ENCODE results near the gene ISCA2. TPM values are rescaled to one million over a fixed set of nuclear protein-coding genes. Genes with fewer than 3 reads are reported as not detected.

Gene ISCA2
- total RNA-seq, 2 donors from 2014 or later: 14.4 to 21.3 TPM

DNA sequence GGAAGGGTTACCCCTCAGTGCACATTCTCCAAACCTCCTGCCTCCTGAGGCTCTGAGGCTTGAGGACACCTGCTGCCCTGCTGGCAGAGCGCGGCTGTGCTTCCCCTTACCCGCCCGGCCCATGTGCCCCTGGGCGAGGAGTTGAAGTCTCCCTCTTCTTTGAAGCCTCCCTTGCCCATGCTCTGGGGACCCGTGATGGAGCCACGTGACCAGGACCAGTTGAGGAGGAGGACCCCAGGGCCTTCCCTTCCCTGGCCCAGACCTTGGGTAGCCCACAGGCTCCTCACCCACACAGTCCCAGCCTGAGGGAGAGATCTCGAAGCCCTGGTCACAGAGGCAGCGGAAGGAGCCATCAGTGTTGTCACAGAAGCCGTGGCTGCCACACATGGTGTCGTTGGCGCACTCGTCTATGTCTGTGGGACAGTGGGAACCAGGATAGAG lies 12.9 kb downstream of the ISCA2 start:
- peaks cover 2% of the 10 kb centered on the region for H3K36me3 Mint-ChIP-seq (ENCODE audit: low read depth)
- no peak overlapping the region for H3K4me3 Mint-ChIP-seq
- H3K9me3 ChIP-seq (ENCODE audit: control insufficient read depth, low read length, poor library complexity, severe bottlenecking): no peaks in the 10 kb centered on the region
- no peak overlapping the region for H3K27ac Mint-ChIP-seq
- DNase-seq (no peak), ATAC-seq (no peak)
- peaks cover 5% of the 10 kb centered on the region for H3K4me1 Mint-ChIP-seq
- peaks cover 18% of the 10 kb centered on the region for H3K27me3 Mint-ChIP-seq

DNA sequence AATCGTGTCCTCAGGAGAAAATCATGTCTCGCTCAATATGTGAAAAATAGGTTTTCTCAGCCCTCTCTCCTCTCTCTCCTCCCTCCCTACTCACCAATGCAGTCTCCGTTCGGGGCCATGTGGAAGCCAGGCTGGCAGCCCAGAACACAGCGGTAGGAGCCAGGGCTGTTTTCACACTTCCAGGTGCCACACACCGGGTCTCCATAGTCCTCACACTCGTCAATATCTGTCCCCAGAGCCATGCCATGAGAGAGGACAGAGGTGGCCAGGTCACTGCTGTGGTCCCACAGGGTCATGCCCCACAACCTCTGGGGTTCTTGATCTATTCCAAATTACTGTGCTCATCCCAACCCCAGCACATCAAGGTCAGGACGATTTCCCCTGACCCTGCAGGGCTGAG lies 13.5 kb downstream of the ISCA2 start:
- Mint-ChIP-seq H3K4me1 (peaks cover 5% of the 10 kb centered on the region), H3K36me3 (ENCODE audit: low read depth) (peaks cover 2% of the 10 kb centered on the region)
- no peak for ATAC-seq

DNA sequence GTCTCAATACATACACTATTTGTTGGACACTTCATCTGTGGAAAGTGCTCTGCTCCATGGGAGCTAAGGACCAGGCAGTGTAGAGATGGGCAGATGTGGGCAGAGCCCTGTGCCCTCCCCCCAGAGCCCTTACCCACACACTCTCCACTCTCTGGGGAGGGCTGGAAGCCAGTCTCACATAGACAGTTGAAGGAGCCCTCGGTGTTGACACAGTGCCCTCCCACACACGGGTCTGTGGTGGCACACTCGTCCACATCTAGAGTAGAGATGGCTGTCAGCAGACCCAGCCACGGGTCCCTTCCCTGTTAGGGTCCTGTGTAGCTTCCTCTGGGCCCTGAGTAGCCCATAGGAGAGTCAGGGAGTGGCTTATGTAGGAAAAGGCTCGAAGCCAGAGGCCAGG lies 14.3 kb downstream of the ISCA2 start:
- Mint-ChIP-seq H3K4me1 (peaks cover 5% of the 10 kb centered on the region), H3K27ac (no peak overlapping the region), H3K27me3 (peaks cover 32% of the 10 kb centered on the region), H3K4me3 (no peak overlapping the region), H3K36me3 (ENCODE audit: low read depth) (peaks cover 2% of the 10 kb centered on the region)
- ATAC-seq (no peak), DNase-seq (no peak)
- no peaks in the 10 kb centered on the region for H3K9me3 ChIP-seq (ENCODE audit: control insufficient read depth, low read length, poor library complexity, severe bottlenecking)

More for the DNA sequence above, 13.5 kb downstream of the ISCA2 start:
- Mint-ChIP-seq H3K27ac (no peak overlapping the region), H3K4me3 (no peak overlapping the region), H3K27me3 (peaks cover 25% of the 10 kb centered on the region)
- no peak for DNase-seq
- H3K9me3 ChIP-seq (ENCODE audit: control insufficient read depth, low read length, poor library complexity, severe bottlenecking): no peaks in the 10 kb centered on the region

DNA sequence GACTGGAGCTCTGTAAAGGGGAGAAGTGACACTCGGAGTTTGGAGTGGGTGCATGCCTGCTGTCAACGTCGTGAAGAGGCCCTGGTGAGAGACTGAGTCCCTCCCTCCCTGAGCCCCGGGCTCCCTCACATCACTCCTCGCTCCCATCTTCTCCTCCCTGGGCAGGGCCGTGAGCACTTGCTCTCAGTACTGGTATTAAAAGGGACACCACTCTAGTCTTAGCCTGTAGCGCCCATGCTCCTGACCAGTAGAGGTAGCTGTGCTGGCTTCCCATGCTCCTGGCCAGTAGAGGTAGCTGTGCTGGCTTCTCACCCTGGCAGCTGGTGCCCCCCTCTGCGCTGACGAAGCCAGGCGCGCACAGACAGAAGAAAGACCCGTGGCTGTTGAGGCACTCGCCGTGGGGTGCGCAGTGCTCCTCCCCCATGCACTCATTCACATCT lies 14.7 kb downstream of the ISCA2 start:
- peaks cover 37% of the 10 kb centered on the region for H3K27me3 Mint-ChIP-seq
- DNase-seq: no peak
- no peak overlapping the region for H3K4me3 Mint-ChIP-seq

DNA sequence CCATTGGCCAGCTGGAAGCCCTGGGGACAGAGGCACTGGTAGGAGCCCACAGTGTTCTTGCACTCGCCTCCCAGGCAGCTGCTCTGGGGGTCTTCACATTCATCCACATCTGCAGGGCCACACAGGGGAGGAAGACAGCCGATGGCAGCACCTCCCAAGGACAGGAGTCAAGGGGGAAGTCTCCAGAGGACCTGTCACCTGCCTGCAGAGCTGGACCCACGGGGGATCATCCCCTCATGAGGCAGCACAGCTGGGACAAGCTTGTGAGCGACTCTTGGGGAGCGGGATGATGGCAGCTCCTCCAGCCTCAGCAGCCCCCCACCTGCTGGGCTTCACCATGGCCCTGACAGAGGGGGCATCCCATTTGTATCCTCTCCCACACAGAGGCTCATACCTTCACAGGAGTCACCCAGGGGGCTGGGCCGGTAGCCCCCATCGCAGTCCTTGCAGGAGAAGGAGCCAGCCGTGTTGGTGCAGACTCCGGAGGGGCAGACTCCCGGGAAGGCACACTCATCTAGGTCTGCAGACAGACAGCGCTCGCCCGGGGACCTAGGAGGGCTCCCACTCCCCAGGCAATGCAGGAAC lies 15.4 kb downstream of the ISCA2 start:
- no peak for DNase-seq
- Mint-ChIP-seq H3K27me3 (peaks cover 43% of the 10 kb centered on the region), H3K4me1 (peaks cover 5% of the 10 kb centered on the region), H3K36me3 (ENCODE audit: low read depth) (peaks cover 2% of the 10 kb centered on the region), H3K27ac (no peak overlapping the region), H3K4me3 (no peak overlapping the region)
- H3K9me3 ChIP-seq (ENCODE audit: control insufficient read depth, low read length, poor library complexity, severe bottlenecking): no peaks in the 10 kb centered on the region
- no peak for ATAC-seq

More for the DNA sequence above, 14.7 kb downstream of the ISCA2 start:
- ATAC-seq: no peak
- H3K9me3 ChIP-seq (ENCODE audit: control insufficient read depth, low read length, poor library complexity, severe bottlenecking): no peaks in the 10 kb centered on the region
- Mint-ChIP-seq H3K36me3 (ENCODE audit: low read depth) (peaks cover 2% of the 10 kb centered on the region), H3K27ac (no peak overlapping the region), H3K4me1 (peaks cover 5% of the 10 kb centered on the region)

DNA sequence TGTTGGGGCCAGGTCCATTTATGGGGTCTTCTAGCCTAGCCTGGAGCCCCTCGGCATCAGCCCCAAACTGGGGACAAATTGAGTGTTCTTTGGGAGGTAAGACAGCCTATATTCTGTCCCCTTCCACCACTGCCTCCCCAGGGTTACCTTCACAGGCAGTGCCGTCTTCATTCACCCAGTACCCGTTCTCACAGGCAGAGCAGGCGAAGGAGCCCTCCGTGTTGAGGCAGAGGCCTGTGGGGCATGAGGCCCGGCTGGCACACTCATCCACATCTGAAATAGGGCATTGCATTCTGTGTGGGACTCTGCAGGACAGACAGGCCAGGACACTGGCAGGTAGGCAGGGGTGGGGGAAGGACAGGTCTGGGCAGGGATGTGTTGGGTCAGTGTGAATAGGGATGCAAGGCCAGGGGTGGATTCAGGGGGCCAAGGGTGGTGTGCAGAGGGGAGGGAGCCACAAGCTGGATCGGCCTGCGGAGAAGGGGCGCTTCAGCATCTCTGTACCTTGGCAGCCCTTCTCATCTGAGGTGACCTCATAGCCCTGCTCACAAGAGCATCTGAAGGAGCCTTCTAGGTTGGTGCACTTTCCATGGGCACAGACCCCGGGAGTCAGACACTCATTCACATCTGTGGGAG lies 16.1 kb downstream of the ISCA2 start:
- Mint-ChIP-seq H3K4me1 (peaks cover 5% of the 10 kb centered on the region), H3K36me3 (ENCODE audit: low read depth) (peaks cover 2% of the 10 kb centered on the region), H3K27ac (no peak overlapping the region), H3K4me3 (no peak overlapping the region), H3K27me3 (peaks cover 43% of the 10 kb centered on the region)
- ATAC-seq: no peak
- no peaks in the 10 kb centered on the region for H3K9me3 ChIP-seq (ENCODE audit: control insufficient read depth, low read length, poor library complexity, severe bottlenecking)
- no peak for DNase-seq

DNA sequence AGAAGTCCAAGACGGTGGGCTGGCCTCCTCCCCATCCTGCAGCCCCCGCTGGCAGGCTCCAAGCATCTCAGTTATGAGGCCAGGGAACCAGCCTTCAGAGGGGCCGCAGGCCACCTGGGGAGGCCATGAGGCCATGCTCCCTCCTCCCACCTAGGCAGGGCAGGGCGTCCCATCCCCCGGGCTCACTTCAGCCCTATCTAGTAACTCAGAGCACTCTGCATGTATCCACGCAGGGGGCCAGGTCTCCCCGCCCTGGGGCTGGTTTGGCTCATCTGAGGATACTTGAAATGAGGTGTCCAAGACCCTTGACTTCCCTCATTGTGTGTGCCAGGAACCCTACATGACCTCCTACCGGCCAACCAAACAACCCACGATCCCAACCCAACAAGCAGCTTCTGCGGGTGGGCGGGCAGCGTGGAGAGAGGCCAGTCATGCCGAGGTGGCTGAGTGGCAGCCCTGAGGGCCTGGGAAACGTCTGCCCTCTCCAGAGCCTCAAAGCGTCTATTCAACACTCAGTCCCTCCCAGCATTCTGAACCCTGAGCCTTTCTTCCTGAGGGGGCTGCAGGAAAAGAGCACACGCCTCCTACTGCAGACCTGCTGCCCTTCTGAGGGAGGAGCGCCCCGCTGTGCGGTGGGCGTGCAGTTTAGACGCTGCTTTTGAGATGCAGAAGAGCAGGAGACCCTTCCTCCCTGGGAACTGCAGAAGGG lies 16.8 kb downstream of the ISCA2 start:
- DNase-seq (no peak), ATAC-seq (no peak)
- Mint-ChIP-seq H3K27me3 (peaks cover 43% of the 10 kb centered on the region), H3K27ac (no peak overlapping the region), H3K4me3 (no peak overlapping the region), H3K36me3 (ENCODE audit: low read depth) (peaks cover 2% of the 10 kb centered on the region), H3K4me1 (peaks cover 5% of the 10 kb centered on the region)
- no peaks in the 10 kb centered on the region for H3K9me3 ChIP-seq (ENCODE audit: control insufficient read depth, low read length, poor library complexity, severe bottlenecking)

DNA sequence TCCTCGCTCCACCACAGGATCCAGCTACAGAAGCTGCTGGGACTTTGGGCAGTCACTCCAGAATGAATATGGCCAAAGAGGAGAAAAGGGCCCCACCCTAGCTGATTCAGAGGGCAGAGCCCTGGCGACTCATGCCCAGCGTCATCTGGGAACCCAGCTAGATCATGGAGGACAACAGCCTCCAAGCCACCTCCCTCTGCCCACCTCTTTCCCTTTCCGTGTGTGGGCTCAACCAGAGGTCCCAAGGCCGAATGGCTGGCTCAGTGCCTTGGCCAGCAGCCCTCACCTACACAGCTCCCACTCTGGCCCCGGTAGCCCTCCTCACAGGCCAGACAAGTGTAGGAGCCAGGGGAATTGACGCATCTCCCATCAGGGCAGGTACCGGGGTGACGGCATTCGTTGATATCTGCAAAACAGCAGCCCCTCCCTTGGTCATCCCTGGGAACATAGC lies 17.4 kb downstream of the ISCA2 start:
- no peak for ATAC-seq
- Mint-ChIP-seq H3K4me1 (peaks cover 4% of the 10 kb centered on the region), H3K27me3 (peaks cover 44% of the 10 kb centered on the region), H3K4me3 (no peak overlapping the region), H3K36me3 (ENCODE audit: low read depth) (peaks cover 2% of the 10 kb centered on the region), H3K27ac (no peak overlapping the region)
- DNase-seq: no peak
- H3K9me3 ChIP-seq (ENCODE audit: control insufficient read depth, low read length, poor library complexity, severe bottlenecking): no peaks in the 10 kb centered on the region

DNA sequence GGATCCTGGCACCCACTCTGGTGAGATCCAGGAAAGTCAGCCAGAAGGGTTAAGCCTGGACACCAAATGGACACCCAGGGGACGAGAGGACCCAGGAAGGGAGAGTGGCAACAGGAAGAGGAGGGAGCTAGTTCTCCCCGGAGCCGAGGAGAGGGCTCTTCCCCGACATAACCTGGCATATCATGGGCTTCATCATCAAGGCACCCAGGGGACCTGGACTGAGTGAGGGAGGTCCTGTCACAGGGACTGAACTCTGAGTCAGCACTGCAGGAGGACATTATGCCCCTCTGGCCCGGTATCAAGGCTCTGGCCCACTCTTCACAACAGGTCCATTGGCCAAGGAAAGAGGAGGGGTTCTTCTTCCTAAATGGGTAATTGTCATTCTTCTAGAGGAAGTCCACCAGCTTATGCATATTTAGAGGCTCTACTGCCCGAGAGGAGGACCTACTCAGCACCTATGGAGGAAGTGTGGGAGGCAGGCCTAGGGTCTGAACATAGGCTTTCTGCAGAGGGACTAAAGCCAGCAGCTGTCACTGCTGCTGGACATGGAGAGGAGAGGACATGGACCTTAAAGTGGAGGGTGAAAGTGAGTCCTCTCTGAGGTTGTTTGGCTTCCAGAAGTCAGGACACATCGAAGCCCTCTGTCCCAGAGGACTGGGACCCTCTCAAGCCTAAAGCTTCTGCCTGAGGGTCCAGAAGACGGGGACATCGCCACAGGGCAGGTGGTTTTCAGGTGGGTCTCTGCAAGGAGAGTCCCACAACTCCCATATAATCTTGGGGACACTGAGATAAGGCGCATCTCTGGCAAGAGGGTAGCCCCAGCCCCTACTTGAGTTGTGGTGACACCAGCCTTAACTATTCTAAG lies 18.6 kb downstream of the ISCA2 start:
- Mint-ChIP-seq H3K4me1 (peaks cover 3% of the 10 kb centered on the region), H3K27me3 (peaks cover 49% of the 10 kb centered on the region), H3K27ac (no peak overlapping the region), H3K36me3 (ENCODE audit: low read depth) (peaks cover 2% of the 10 kb centered on the region), H3K4me3 (no peak overlapping the region)
- H3K9me3 ChIP-seq (ENCODE audit: control insufficient read depth, low read length, poor library complexity, severe bottlenecking): no peaks in the 10 kb centered on the region
- DNase-seq: no peak
- no peak for ATAC-seq

DNA sequence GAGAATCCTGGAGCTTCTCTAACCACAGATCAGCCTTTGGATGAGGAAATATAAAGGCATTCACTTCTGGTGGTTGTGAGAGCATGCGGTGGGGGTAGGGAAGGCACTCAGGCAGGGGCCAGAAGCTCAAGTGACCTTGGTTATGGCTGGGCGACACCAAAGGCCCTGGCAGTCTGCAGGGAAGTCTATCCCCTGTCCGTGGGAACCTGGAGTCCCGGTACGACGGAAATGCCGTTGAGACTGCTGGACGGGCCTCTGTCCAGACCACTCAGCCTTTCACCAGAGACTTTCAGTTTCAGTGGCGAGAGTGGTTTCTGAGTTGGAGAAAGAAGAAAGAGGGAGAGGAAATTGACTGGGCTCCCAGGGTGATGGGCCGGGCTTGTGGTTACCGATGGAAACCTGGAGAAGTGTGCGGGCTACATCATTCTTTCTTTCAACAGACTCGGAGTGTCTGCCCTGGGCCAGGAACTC lies 20.9 kb downstream of the ISCA2 start:
- Mint-ChIP-seq H3K4me1 (peaks cover 2% of the 10 kb centered on the region), H3K36me3 (ENCODE audit: low read depth) (no peaks in the 10 kb centered on the region), H3K27ac (no peak overlapping the region), H3K27me3 (peaks cover 62% of the 10 kb centered on the region), H3K4me3 (no peak overlapping the region)
- no peaks in the 10 kb centered on the region for H3K9me3 ChIP-seq (ENCODE audit: control insufficient read depth, low read length, poor library complexity, severe bottlenecking)
- ATAC-seq: no peak
- no peak for DNase-seq

DNA sequence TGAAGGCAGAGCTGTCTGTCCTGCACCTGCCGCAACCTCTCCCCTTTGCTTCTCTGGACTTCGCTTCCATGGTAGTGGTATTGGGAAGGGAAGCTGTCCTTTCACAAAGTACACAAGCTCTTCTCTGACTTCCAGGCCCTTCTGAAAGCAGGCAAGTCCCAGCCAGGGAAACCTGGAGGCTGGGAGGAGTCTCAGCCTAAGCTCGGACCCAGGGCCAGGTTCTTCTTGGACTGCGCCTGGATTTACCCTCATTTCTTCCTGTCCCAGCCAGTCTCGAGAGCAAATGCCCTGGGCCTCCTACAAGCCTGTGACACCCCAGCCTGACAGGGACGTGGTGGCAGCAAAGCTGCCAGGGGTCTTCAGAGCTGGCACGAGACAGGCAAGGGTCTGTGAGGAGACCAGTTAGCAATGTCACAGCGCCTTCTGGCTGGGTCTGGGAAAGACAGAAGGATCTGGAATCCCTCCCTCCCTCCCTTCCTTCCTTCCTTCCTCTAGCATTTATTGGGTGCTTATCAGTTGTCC lies 22.4 kb downstream of the ISCA2 start:
- Mint-ChIP-seq H3K27ac (no peak overlapping the region), H3K36me3 (ENCODE audit: low read depth) (no peaks in the 10 kb centered on the region), H3K27me3 (peaks cover 56% of the 10 kb centered on the region), H3K4me1 (peaks cover 2% of the 10 kb centered on the region), H3K4me3 (no peak overlapping the region)
- ATAC-seq: no peak
- no peak for DNase-seq
- no peaks in the 10 kb centered on the region for H3K9me3 ChIP-seq (ENCODE audit: control insufficient read depth, low read length, poor library complexity, severe bottlenecking)

DNA sequence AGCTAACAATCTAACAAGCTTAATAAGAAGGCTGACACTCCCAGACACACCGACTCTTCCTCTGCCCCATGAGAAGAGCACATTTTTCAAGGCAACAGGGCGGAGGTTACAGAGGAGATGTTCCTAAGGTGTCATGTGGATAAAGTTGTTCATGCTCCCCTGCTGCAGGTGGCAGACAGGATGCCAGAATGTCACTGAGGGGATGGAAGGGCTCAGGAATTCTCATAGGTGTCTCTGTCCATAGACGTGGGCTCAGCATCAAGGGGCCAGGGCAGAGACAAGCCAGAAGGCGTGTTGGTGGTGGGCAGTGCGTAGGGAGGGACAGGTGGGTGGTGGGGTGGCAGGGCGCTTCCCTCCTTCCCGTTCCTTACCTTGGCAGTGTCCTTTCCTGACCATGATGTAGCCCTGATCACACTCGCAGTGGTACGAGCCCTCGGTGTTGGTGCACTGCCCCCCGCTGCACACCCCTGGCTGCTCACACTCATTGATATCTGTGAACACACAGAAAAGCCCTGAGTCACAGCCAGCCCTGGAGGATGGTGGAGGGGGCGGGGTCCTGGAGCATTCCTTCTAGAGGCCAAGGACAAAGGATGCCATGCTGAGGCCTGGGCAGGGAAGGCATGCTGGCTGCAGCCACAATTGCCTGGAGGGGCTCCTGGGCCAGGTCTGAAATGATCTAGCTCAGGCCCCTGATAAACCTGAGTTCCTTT lies 23.0 kb downstream of the ISCA2 start:
- no peaks in the 10 kb centered on the region for H3K9me3 ChIP-seq (ENCODE audit: control insufficient read depth, low read length, poor library complexity, severe bottlenecking)
- DNase-seq: no peak
- Mint-ChIP-seq H3K4me3 (no peak overlapping the region), H3K4me1 (peaks cover 2% of the 10 kb centered on the region), H3K27me3 (peaks cover 50% of the 10 kb centered on the region), H3K27ac (no peak overlapping the region), H3K36me3 (ENCODE audit: low read depth) (no peaks in the 10 kb centered on the region)
- no peak for ATAC-seq
